Measurements from ENCODE around the gene YIF1B. TPM values are rescaled to one million over a fixed set of nuclear protein-coding genes. Genes with fewer than 3 reads are reported as not detected.
A peak's percentile ranks its signal among the peaks of the same experiment; 100 is the strongest.
"Not testable (repeated sequence)": the region's sequence is repeated elsewhere in the genome, so short reads cannot be mapped to it uniquely, and the experiment has no call there.

The YIF1B gene
- 72.1 TPM for polyA plus RNA-seq (2013, experiment 1 of 2; ENCODE audit: insufficient read length)
- 75.0 TPM for polyA plus RNA-seq (2013, experiment 2 of 2; ENCODE audit: insufficient read length)

- DNase-seq: peak; percentile 98
Measured at GRCh38 chr19:38315657-38316476, at the start of gene YIF1B. TSS of gene YIF1B (minus strand) at chr19:38315947. CDS start at chr19:38315917, 30 bp downstream.

GRCh38 chr19:38362946-38363688, 47.4 kb upstream of the YIF1B start:
- DNase-seq: not testable (repeated sequence)

GRCh38 chr19:38362076-38362945, 46.6 kb upstream of the YIF1B start:
- peak; percentile 37 for DNase-seq

- DNase-seq: peak; percentile 56
Measured at GRCh38 chr19:38361633-38362075, 45.9 kb upstream of the YIF1B start.

- DNase-seq: no peak
Measured at GRCh38 chr19:38360839-38361631, 45.3 kb upstream of the YIF1B start.

- no peak for DNase-seq
Measured at GRCh38 chr19:38360351-38360750, 44.6 kb upstream of the YIF1B start.

GRCh38 chr19:38359242-38360021, 43.7 kb upstream of the YIF1B start:
- DNase-seq: no peak

- DNase-seq: no peak
Measured at GRCh38 chr19:38358071-38358470, 42.3 kb upstream of the YIF1B start.

- no peak for DNase-seq
Measured at GRCh38 chr19:38355728-38356725, 40.3 kb upstream of the YIF1B start.

- no peak for DNase-seq
Measured at GRCh38 chr19:38352611-38353010, 36.9 kb upstream of the YIF1B start.

GRCh38 chr19:38351865-38352395, 36.2 kb upstream of the YIF1B start:
- DNase-seq: no peak

GRCh38 chr19:38350883-38351282, 35.1 kb upstream of the YIF1B start:
- DNase-seq: no peak

GRCh38 chr19:38346837-38347236, 31.1 kb upstream of the YIF1B start:
- DNase-seq: no peak

GRCh38 chr19:38340927-38341326, 25.2 kb upstream of the YIF1B start:
- no peak for DNase-seq

- DNase-seq: peak; percentile 41
Measured at GRCh38 chr19:38339011-38339410, 23.3 kb upstream of the YIF1B start.

GRCh38 chr19:38337360-38337653, 21.6 kb upstream of the YIF1B start:
- DNase-seq: no peak

- DNase-seq: peak; percentile 78
Measured at GRCh38 chr19:38336638-38337359, 21.1 kb upstream of the YIF1B start.

GRCh38 chr19:38335949-38336637, 20.3 kb upstream of the YIF1B start:
- peak; percentile 94 for DNase-seq
